NB4 (cell line): ENCODE measurements around the gene INHBA.

Source experiments
- DNase-seq: peaks from one replicate; pipeline ENCODE4 v3.0.0; 2010; ENCODE audit warnings: low read depth
- H3K4me3 ChIP-seq: one replicate; pipeline ENCODE4 v1.5.1; 2011; ENCODE audit warnings: mild to moderate bottlenecking, low read depth, low read length, moderate library complexity
- CTCF ChIP-seq: IDR thresholded peaks from one replicate; pipeline ENCODE4 v1.5.1; 2012; ENCODE audit warnings: low read depth, low read length
- MAX ChIP-seq: IDR thresholded peaks from 2 replicates; pipeline ENCODE4 v1.6.1; 2011; ENCODE audit warnings: low read depth, low read length
- MYC ChIP-seq: IDR thresholded peaks from 2 replicates; pipeline ENCODE4 v1.6.1; 2011; ENCODE audit warnings: low read depth, low read length
- POLR2A ChIP-seq: IDR thresholded peaks from 2 replicates; pipeline ENCODE4 v1.6.1; 2011; ENCODE audit warnings: mild to moderate bottlenecking; ENCODE audit not compliant: insufficient read length; ENCODE audit errors: extremely low read depth

The INHBA gene

GRCh38 chr7:41744161-41744560 is 41.3 kb upstream of the INHBA start:
- TF ChIP-seq CTCF (no peak), POLR2A (no peak), MAX (no peak), MYC (no peak)
- H3K4me3 ChIP-seq: no peak overlapping the region
- DNase-seq: no peak

GRCh38 chr7:41742401-41743020 is 39.6 kb upstream of the INHBA start:
- H3K4me3 ChIP-seq: no peak overlapping the region
- TF ChIP-seq MYC (no peak), CTCF (no peak), MAX (no peak), POLR2A (no peak)
- no peak for DNase-seq

GRCh38 chr7:41738806-41739205 is 35.9 kb upstream of the INHBA start:
- DNase-seq: no peak
- TF ChIP-seq MYC (no peak), POLR2A (no peak), MAX (no peak)
- H3K4me3 ChIP-seq: no peak overlapping the region

DNA sequence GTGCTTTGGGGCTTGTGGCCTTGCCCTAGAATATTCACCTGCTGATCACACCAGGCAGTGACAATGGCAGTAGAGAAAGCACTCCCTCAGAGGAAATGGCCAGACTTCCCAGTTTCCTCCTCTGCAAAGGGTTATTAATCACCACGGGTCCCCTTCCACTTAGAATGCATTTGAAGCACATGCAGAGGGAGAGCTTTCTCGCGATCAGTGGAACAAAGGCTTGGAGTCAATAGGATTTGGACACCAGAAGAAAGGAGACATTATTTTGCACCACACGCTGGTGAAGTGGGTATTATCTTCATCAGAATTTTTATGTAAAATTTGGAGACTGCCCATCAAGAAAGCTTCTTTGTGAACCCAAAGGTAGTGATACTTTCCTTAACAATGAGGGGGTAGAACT is 35.4 kb upstream of the INHBA start:
- TF ChIP-seq MYC: no peak
- TF ChIP-seq CTCF: no peak
- no peak for TF ChIP-seq POLR2A
- no peak for TF ChIP-seq MAX
- no peak for DNase-seq
- H3K4me3 ChIP-seq: no peak overlapping the region

GRCh38 chr7:41735206-41735605 is 32.3 kb upstream of the INHBA start:
- no peak overlapping the region for H3K4me3 ChIP-seq
- no peak for TF ChIP-seq POLR2A
- no peak for TF ChIP-seq MYC
- no peak for TF ChIP-seq CTCF
- no peak for TF ChIP-seq MAX
- DNase-seq: no peak

DNA sequence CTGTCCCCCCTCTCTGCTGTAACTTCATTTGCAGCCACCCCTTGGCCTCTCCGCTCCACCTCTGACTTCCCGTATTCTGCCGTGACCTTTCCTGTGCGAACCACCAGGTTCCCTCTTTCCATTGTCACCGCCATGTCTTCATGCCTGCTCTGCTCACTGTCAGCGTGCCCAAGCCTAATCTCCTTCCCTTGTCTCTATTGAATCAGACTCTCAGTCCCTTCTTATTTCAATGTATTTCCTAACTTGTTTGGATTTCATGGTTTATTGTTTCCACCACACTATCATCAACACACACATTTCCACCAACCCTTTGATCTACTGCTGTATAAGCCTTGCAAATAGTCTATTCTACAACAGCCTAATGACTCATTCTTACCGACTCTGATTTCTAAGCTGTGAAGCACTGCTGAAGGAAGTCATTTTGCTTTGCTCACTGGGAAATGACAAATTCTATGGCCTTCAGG is 30.0 kb upstream of the INHBA start:
- no peak for DNase-seq
- TF ChIP-seq CTCF: no peak
- TF ChIP-seq POLR2A: no peak
- TF ChIP-seq MAX: no peak
- no peak for TF ChIP-seq MYC
- no peak overlapping the region for H3K4me3 ChIP-seq
